HUES6 (cell line): ENCODE measurements around the gene RPS6KC1.
"Not testable (repeated sequence)": the region's sequence is repeated elsewhere in the genome, so short reads cannot be mapped to it uniquely, and the experiment has no call there.

Experiments used
- H3K27ac ChIP-seq: 2 replicates; pipeline ENCODE4 v1.7.0; 2013; ENCODE audit warnings: low read depth, mild to moderate bottlenecking, low read length, inconsistent platforms
- H3K27me3 ChIP-seq: 2 replicates; pipeline ENCODE4 v1.6.1; 2013; ENCODE audit warnings: low read length; ENCODE audit not compliant: control insufficient read depth, insufficient read depth
- H3K36me3 ChIP-seq: 2 replicates; pipeline ENCODE4 v1.6.1; 2013; ENCODE audit warnings: low read length; ENCODE audit not compliant: control insufficient read depth, insufficient read depth
- H3K4me1 ChIP-seq: 2 replicates; pipeline ENCODE4 v1.6.1; 2013; ENCODE audit warnings: low read length; ENCODE audit not compliant: control insufficient read depth, insufficient read depth
- H3K4me3 ChIP-seq: 2 replicates; pipeline ENCODE4 v1.5.1; 2013; ENCODE audit warnings: low read depth, low read length
- H3K9ac ChIP-seq: one replicate; pipeline ENCODE4 v1.6.1; 2013; ENCODE audit warnings: mild to moderate bottlenecking, low read length
- H3K9me3 ChIP-seq: 2 replicates; pipeline ENCODE4 v1.6.1; 2013; ENCODE audit warnings: low read depth, low read length; ENCODE audit not compliant: control insufficient read depth, insufficient read depth

Gene RPS6KC1

GRCh38 chr1:213087911-213088310, 36.9 kb downstream of the RPS6KC1 start:
- Histone ChIP-seq H3K27ac (no peak overlapping the region), H3K9me3 (no peaks in the 10 kb centered on the region), H3K4me1 (peaks cover 4% of the 10 kb centered on the region), H3K9ac (no peak overlapping the region), H3K4me3 (no peak overlapping the region), H3K27me3 (no peaks in the 10 kb centered on the region), H3K36me3 (peaks cover 23% of the 10 kb centered on the region)

DNA sequence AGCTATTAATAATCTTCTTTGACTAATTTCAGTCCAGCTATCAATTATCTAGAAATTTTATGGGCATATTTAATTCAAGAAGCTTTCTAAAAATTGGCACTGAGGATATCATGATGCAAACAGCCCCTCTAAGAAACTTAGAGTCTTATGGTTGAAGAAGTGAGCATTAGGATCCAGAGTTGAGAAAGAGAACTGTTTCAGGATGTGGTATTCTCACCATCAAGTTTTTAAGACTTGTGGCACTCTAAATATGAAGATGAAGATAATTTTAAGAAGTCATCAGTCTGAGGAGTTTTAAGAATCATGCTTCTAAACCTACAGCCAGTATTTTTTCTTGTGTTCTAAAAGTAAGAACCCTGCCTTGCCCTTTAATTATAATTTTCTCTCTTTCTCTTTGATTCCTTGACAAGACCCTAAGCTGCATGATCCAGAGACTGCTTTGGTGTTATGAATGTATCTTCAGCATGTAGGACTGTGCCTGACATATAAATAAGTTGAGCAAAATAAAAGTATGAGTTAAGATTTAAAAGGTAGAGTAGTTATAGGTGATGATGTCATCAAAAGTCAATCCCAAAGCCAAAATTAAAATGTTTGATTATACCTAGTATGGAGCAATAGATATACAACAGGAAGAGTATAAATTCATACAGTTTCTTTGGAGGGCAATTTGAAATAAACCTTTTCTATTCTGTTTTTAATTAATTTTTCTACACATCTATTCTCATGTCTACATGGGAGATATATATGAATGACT, 39.1 kb downstream of the RPS6KC1 start:
- Histone ChIP-seq H3K4me3 (no peak overlapping the region), H3K9me3 (no peaks in the 10 kb centered on the region), H3K27me3 (no peaks in the 10 kb centered on the region), H3K27ac (no peak overlapping the region), H3K9ac (no peak overlapping the region), H3K4me1 (peaks cover 4% of the 10 kb centered on the region), H3K36me3 (peaks cover 10% of the 10 kb centered on the region)

DNA sequence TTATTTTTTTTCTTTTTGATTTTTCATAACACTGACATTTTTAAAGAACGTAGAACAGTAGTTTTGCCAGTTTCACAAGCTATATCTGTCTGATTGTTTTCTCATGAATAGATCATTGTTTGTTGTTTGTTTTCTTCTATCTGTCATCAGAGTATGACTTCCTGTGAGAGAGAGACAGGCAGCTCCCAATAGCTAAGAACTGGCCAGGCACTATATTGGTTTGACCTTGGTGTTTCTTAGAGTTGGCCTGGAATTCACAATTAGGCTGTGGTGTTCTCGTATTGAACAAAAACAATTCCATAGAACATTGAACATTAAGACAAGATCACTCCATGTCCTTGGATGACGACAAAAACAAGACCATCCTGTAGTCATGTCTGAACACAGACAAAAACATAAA, 43.4 kb downstream of the RPS6KC1 start:
- no peaks in the 10 kb centered on the region for H3K27me3 ChIP-seq
- H3K27ac ChIP-seq: no peak overlapping the region
- H3K36me3 ChIP-seq: peaks cover 5% of the 10 kb centered on the region; the same call in 1 of the 2 replicates
- H3K9ac ChIP-seq: no peak overlapping the region
- no peaks in the 10 kb centered on the region for H3K4me1 ChIP-seq
- H3K4me3 ChIP-seq: no peak overlapping the region
- H3K9me3 ChIP-seq: no peaks in the 10 kb centered on the region

DNA sequence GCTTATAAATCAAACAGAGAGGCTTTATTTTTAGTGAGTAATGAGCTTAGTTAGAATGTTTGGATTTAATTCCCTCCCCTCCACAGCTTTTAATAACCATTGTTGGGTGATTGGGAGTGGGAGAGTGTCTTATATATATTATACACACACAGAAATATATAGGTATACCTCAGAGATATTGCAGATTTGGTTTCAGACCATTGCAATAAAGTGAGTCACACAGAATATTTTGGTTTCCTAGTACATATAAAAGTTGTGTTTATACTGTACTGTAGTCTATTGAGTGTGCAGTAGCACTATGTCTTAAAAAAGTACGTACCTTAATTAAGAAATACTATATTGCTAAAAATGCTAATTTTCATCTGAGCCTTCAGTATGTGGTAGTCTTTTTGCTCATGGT, 44.4 kb downstream of the RPS6KC1 start:
- no peaks in the 10 kb centered on the region for H3K9me3 ChIP-seq
- peaks cover 5% of the 10 kb centered on the region; the same call in 1 of the 2 replicates for H3K36me3 ChIP-seq
- no peak overlapping the region for H3K9ac ChIP-seq
- H3K4me3 ChIP-seq: no peak overlapping the region
- no peaks in the 10 kb centered on the region for H3K4me1 ChIP-seq
- H3K27me3 ChIP-seq: no peaks in the 10 kb centered on the region
- H3K27ac ChIP-seq: no peak overlapping the region

GRCh38 chr1:213099682-213100399, 48.8 kb downstream of the RPS6KC1 start:
- no peak overlapping the region for H3K4me3 ChIP-seq
- H3K27me3 ChIP-seq: no peaks in the 10 kb centered on the region
- no peak overlapping the region for H3K9ac ChIP-seq
- H3K9me3 ChIP-seq: no peaks in the 10 kb centered on the region
- H3K27ac ChIP-seq: no peak overlapping the region
- H3K4me1 ChIP-seq: no peaks in the 10 kb centered on the region
- H3K36me3 ChIP-seq: peaks cover 5% of the 10 kb centered on the region; the same call in 1 of the 2 replicates

GRCh38 chr1:213100565-213100964, 49.5 kb downstream of the RPS6KC1 start:
- H3K27me3 ChIP-seq, H3K9me3 ChIP-seq, H3K27ac ChIP-seq, H3K36me3 ChIP-seq, H3K4me1 ChIP-seq, H3K4me3 ChIP-seq, H3K9ac ChIP-seq: not testable (repeated sequence)

DNA sequence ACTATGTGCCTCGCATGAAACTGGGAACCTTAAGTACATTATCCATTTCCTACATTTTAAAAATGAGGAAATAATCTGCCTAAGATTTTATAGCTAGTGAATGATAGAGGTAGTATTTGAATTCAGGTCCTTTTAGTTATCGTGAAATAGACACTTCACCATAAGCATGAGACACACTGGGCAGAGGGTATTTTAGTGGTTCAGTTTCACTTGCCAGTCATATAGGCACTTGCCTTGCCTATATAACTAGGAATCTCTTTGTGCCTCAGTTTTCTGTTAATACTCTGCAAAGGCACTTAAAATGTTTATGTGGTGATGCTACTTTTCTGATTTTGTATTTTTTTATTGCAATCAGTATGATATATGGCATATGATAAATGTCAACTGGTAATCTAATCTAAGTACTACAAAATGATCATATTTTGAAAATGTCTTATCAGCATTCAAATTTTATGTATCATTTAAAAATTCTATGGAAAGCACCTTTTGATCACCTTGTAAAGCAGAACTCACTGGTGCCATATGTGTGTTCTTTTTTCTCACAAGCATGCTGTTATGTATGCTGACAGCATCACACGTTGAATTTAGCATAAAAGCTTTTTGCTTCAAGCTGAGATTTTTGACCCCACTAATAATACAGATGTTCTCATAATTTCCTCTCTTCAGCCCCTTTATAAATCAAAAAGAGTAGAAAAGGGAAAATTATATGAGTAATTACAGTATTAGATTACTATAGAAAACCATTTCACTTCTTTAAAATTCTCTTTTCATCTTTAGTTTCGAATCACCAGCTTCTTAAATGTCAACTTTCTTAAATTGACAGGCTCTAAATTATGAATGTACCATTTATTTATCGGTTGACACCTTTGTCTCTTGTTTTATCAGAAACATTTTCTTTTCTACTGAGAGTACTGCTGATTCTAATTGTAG, 52.6 kb downstream of the RPS6KC1 start:
- no peak overlapping the region for H3K9ac ChIP-seq
- no peak overlapping the region for H3K27ac ChIP-seq
- no peaks in the 10 kb centered on the region for H3K9me3 ChIP-seq
- no peaks in the 10 kb centered on the region for H3K36me3 ChIP-seq
- no peak overlapping the region for H3K4me3 ChIP-seq
- H3K27me3 ChIP-seq: no peaks in the 10 kb centered on the region
- H3K4me1 ChIP-seq: no peaks in the 10 kb centered on the region

GRCh38 chr1:213104604-213105003, 53.6 kb downstream of the RPS6KC1 start:
- Histone ChIP-seq H3K9me3 (no peaks in the 10 kb centered on the region), H3K27me3 (no peaks in the 10 kb centered on the region), H3K4me3 (no peak overlapping the region), H3K4me1 (no peaks in the 10 kb centered on the region), H3K36me3 (no peaks in the 10 kb centered on the region), H3K27ac (no peak overlapping the region), H3K9ac (no peak overlapping the region)

- Histone ChIP-seq H3K4me1 (no peaks in the 10 kb centered on the region), H3K9me3 (no peaks in the 10 kb centered on the region), H3K27ac (no peak overlapping the region), H3K4me3 (no peak overlapping the region), H3K36me3 (no peaks in the 10 kb centered on the region), H3K9ac (no peak overlapping the region), H3K27me3 (no peaks in the 10 kb centered on the region)
These were observed 55.3 kb downstream of the RPS6KC1 start for GRCh38 chr1:213106298-213106697.

DNA sequence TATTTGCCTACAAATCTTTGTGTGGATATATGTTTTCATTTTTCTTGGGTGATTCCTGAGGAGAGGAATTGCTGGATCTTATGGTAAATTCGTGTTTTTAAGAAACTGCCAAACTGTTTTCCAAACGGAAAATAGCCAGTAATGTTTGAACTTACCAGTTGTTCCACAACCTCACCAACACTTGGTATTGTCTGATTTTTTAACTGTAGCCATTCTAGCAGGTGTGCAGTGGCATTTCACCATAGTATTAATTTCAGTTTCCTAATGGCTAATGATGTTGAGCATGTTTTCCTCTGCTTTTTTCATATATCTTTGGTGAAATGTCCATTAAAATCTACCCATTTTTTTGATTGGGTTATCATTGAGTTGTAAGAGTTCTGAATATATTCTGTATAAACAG, 56.6 kb downstream of the RPS6KC1 start:
- no peaks in the 10 kb centered on the region for H3K9me3 ChIP-seq
- H3K27me3 ChIP-seq: no peaks in the 10 kb centered on the region
- H3K9ac ChIP-seq: no peak overlapping the region
- no peaks in the 10 kb centered on the region for H3K36me3 ChIP-seq
- H3K27ac ChIP-seq: no peak overlapping the region
- H3K4me1 ChIP-seq: no peaks in the 10 kb centered on the region
- no peak overlapping the region for H3K4me3 ChIP-seq
